T-helper 9 cell (primary cell): ENCODE data around the gene PSMB1.

Experiments
- DNase-seq: peaks from one replicate; pipeline ENCODE4 v3.0.0-alpha.2; 2020
- total RNA-seq, 2 donors: gene quantifications; one replicate each; lab custom pipeline; 2026; lab: John Stamatoyannopoulos, UW

Gene PSMB1
- total RNA-seq, result 86.4 to 137 reads per million in 2 donors

- DNase-seq, result peak; percentile 70
Measured at GRCh38 chr6:170552765-170553533, at the start of gene PSMB1. Gene PSMB1 (minus strand): TSS chr6:170553307. CDS start chr6:170553242, 65 bp downstream.

GRCh38 chr6:170597278-170597677 is 44.2 kb upstream of the PSMB1 start:
- no peak for DNase-seq

- DNase-seq, result no peak
Measured at GRCh38 chr6:170596426-170596825, 43.3 kb upstream of the PSMB1 start.

- no peak for DNase-seq
Measured at GRCh38 chr6:170590725-170591124, 37.6 kb upstream of the PSMB1 start.

- no peak for DNase-seq
Measured at GRCh38 chr6:170584954-170585498, 31.9 kb upstream of the PSMB1 start.

GRCh38 chr6:170584181-170584953 is 31.3 kb upstream of the PSMB1 start, which contains the start of gene PDCD2:
Gene PDCD2 (minus strand): TSS chr6:170584637. CDS start chr6:170584581, 56 bp downstream.
- peak; percentile 86 for DNase-seq

- DNase-seq, result no peak
Measured at GRCh38 chr6:170583756-170584180, 30.7 kb upstream of the PSMB1 start.

GRCh38 chr6:170578909-170579308 is 25.8 kb upstream of the PSMB1 start:
- no peak for DNase-seq

GRCh38 chr6:170575250-170575649 is 22.1 kb upstream of the PSMB1 start:
- no peak for DNase-seq

- DNase-seq, result no peak
Measured at GRCh38 chr6:170572704-170573466, 19.8 kb upstream of the PSMB1 start.

- DNase-seq, result no peak
Measured at GRCh38 chr6:170564936-170565530, 11.9 kb upstream of the PSMB1 start.

GRCh38 chr6:170561555-170561954 is 8.4 kb upstream of the PSMB1 start:
- no peak for DNase-seq

GRCh38 chr6:170555305-170555704 is 2.2 kb upstream of the PSMB1 start:
- DNase-seq, result no peak

GRCh38 chr6:170554796-170555137 is 1.7 kb upstream of the PSMB1 start:
- no peak for DNase-seq

- peak; percentile 97 for DNase-seq
Measured at GRCh38 chr6:170554013-170554795, 1.1 kb upstream of the PSMB1 start, which contains the start of gene TBP. Gene TBP (plus strand): TSS chr6:170554369. CDS start chr6:170557030, 2,661 bp downstream.

- DNase-seq, result no peak
Measured at GRCh38 chr6:170553534-170554012, 466 bp upstream of the PSMB1 start.

GRCh38 chr6:170545405-170545804 is 7.7 kb downstream of the PSMB1 start:
- DNase-seq, result no peak

GRCh38 chr6:170542031-170542719 is 10.9 kb downstream of the PSMB1 start:
- no peak for DNase-seq

- DNase-seq, result no peak
Measured at GRCh38 chr6:170537329-170537728, 15.8 kb downstream of the PSMB1 start.

- no peak for DNase-seq
Measured at GRCh38 chr6:170536671-170537070, 16.4 kb downstream of the PSMB1 start.

GRCh38 chr6:170535004-170535403 is 18.1 kb downstream of the PSMB1 start:
- DNase-seq, result no peak
